ENCODE results near the gene BCAR3. TPM values are rescaled to one million over a fixed set of nuclear protein-coding genes. Genes with fewer than 3 reads are reported as not detected.
"Not testable (repeated sequence)": the region's sequence is repeated elsewhere in the genome, so short reads cannot be mapped to it uniquely, and the experiment has no call there.

The BCAR3 gene
- total RNA-seq, 1 experiment from 2014 or later = 15.6 TPM

DNA sequence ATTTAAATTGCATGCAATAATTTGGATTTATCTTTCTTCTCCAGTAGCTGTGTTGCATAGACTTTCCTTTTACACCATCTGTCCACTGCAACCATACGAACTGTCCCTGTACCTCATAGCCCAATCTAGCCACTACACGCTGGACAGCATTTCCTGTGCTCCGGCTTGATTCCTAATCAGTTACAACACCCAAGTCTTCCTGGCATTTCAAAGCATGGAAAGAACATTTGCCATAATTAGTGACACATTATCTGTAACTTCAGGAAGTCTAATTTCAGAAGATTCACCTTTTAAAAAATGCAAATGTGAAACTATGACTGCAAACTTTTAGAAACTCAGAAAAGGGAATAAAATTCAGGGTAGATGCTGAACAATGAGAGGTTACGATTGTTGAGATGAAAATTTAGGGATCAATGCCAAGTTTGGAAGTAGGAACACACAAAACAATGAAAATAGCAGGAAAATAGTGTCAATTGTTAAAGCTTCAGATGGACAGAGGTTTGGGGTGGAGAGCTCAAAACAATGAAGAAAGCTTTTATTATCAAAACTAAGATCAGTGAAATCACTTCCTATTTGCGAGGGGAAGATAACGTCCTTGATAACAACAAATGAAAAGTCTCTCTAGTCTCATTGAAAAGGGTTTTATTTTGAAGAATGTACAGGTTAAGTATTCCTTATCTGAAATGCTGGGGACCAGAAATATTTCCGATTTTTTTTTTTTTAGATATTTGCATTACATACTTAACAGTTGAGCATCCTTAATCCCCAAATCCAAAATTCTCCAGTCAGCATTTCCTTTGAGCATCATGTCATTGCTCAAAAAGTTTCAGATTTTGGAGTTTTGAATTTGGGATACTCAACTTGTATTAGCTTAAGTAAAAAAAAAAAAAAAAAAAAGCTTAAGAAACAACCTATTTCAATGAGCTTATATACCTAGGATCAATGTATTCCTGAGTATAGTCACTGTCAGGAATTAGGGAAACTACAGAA is 126.5 kb downstream of the BCAR3 start:
- H3K4me1 Mint-ChIP-seq (ENCODE audit: low read depth, unreplicated experiment) = peaks cover 58% of the 10 kb centered on the region
- intact Hi-C loops (cut with micrococcal nuclease; ENCODE audit: unreplicated experiment) = loop anchor here (1.0 to 10.0 kb wide), 3 partner anchors 37 to 290 kb away; no protein-coding TSS in a partner anchor
- CTCF ChIA-PET = interaction anchor here (0.8 to 1.6 kb wide), 3 partner anchors 27 to 117 kb away, joined by 3 to 8 read pairs (median 8); no protein-coding TSS in a partner anchor
- peak overlapping the region; percentile 15 for H3K4me3 Mint-ChIP-seq (ENCODE audit: low read depth, unreplicated experiment)
- TF ChIP-seq, protein P1, sequence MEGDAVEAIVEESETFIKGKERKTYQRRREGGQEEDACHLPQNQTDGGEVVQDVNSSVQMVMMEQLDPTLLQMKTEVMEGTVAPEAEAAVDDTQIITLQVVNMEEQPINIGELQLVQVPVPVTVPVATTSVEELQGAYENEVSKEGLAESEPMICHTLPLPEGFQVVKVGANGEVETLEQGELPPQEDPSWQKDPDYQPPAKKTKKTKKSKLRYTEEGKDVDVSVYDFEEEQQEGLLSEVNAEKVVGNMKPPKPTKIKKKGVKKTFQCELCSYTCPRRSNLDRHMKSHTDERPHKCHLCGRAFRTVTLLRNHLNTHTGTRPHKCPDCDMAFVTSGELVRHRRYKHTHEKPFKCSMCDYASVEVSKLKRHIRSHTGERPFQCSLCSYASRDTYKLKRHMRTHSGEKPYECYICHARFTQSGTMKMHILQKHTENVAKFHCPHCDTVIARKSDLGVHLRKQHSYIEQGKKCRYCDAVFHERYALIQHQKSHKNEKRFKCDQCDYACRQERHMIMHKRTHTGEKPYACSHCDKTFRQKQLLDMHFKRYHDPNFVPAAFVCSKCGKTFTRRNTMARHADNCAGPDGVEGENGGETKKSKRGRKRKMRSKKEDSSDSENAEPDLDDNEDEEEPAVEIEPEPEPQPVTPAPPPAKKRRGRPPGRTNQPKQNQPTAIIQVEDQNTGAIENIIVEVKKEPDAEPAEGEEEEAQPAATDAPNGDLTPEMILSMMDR (IDR thresholded peaks at IDR 0.05; ENCODE audit: unreplicated experiment) = no peak
- no TSS peak for BruUV-seq (replicated peaks)
- no peaks in the 10 kb centered on the region for H3K9me3 Mint-ChIP-seq (ENCODE audit: low read depth, unreplicated experiment)
- H3K27me3 Mint-ChIP-seq (ENCODE audit: unreplicated experiment) = no peaks in the 10 kb centered on the region
- peak overlapping the region; percentile 33 for H3K27ac Mint-ChIP-seq (ENCODE audit: unreplicated experiment)
- H3K36me3 Mint-ChIP-seq (ENCODE audit: insufficient read depth, unreplicated experiment) = peaks cover 28% of the 10 kb centered on the region
- no peak for DNase-seq

GRCh38 chr1:93553886-93554490 is 127.6 kb downstream of the BCAR3 start:
- not testable (repeated sequence) for BruUV-seq (replicated peaks); H3K9me3 Mint-ChIP-seq (ENCODE audit: low read depth, unreplicated experiment); H3K27me3 Mint-ChIP-seq (ENCODE audit: unreplicated experiment)
- Mint-ChIP-seq H3K4me1 (ENCODE audit: low read depth, unreplicated experiment) (peaks cover 58% of the 10 kb centered on the region), H3K27ac (ENCODE audit: unreplicated experiment) (peak overlapping the region; percentile 33), H3K36me3 (ENCODE audit: insufficient read depth, unreplicated experiment) (peaks cover 22% of the 10 kb centered on the region), H3K4me3 (ENCODE audit: low read depth, unreplicated experiment) (peak overlapping the region; percentile 15)
- intact Hi-C loops (cut with micrococcal nuclease; ENCODE audit: unreplicated experiment) = loop anchor here (1.0 to 10.0 kb wide), 4 partner anchors 38 to 291 kb away; partner anchors contain the start of gene FNBP1L
- DNase-seq = peak; percentile 58
- CTCF ChIA-PET = interaction anchor here (1.9 to 2.2 kb wide), 2 partner anchors 38 to 250 kb away, joined by 7 to 10 read pairs; no protein-coding TSS in a partner anchor

DNA sequence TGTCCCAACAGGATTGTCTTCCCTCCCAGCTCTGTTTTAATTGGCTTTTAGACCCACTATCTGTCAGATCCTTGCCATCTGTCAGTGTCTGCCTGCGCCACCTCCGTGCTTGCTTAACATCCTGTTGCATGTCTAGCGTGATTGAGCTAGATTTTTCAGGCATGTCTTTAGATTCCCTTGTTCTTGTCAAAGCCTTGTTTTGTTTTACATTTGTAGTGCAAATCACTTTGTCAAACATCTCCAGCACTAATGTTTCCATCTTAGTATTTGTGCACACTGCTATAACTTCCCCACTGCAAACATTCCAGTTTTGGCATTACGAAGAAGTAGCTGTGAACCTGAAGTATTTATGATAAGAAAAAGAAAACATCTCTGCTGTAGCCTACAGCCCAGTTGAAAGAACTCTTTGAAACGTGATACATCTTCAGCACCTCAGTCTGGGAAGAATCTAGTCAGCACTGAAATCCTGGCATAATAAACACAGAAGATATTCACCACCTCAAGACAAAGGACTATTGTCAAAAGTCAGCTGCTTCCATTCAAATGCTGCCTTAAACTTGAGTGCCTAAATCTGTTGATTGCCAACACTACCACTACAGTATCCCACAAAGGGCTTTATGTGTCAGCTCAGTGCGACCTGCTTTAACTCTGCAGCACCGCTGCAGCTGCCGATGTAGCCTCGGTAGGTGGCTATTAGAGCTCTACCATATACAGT is 128.7 kb downstream of the BCAR3 start:
- CTCF ChIA-PET = interaction anchor here (0.6 to 2.2 kb wide), 9 partner anchors 39 to 1001 kb away, joined by 3 to 10 read pairs (median 3); no protein-coding TSS in a partner anchor
- TSS peak; percentile 15 for BruUV-seq (replicated peaks)
- peaks cover 18% of the 10 kb centered on the region for H3K36me3 Mint-ChIP-seq (ENCODE audit: insufficient read depth, unreplicated experiment)
- H3K27ac Mint-ChIP-seq (ENCODE audit: unreplicated experiment) = peak overlapping the region; percentile 68
- TF ChIP-seq, protein P1 (IDR thresholded peaks at IDR 0.05; ENCODE audit: unreplicated experiment) = no peak
- peak; percentile 36 for DNase-seq
- no peaks in the 10 kb centered on the region for H3K27me3 Mint-ChIP-seq (ENCODE audit: unreplicated experiment)
- peaks cover 58% of the 10 kb centered on the region for H3K4me1 Mint-ChIP-seq (ENCODE audit: low read depth, unreplicated experiment)
- H3K9me3 Mint-ChIP-seq (ENCODE audit: low read depth, unreplicated experiment) = no peaks in the 10 kb centered on the region
- intact Hi-C loops (cut with micrococcal nuclease; ENCODE audit: unreplicated experiment) = loop anchor here (2.0 to 10.0 kb wide), 3 partner anchors 39 to 292 kb away; partner anchors contain the start of gene FNBP1L
- peak overlapping the region; percentile 42 for H3K4me3 Mint-ChIP-seq (ENCODE audit: low read depth, unreplicated experiment)

GRCh38 chr1:93549811-93550210 is 131.8 kb downstream of the BCAR3 start:
- Mint-ChIP-seq H3K9me3 (ENCODE audit: low read depth, unreplicated experiment) (no peaks in the 10 kb centered on the region), H3K27me3 (ENCODE audit: unreplicated experiment) (no peaks in the 10 kb centered on the region), H3K4me3 (ENCODE audit: low read depth, unreplicated experiment) (no peak overlapping the region), H3K36me3 (ENCODE audit: insufficient read depth, unreplicated experiment) (peaks cover 20% of the 10 kb centered on the region), H3K4me1 (ENCODE audit: low read depth, unreplicated experiment) (peaks cover 55% of the 10 kb centered on the region), H3K27ac (ENCODE audit: unreplicated experiment) (no peak overlapping the region)
- DNase-seq = no peak
- CTCF ChIA-PET = no interaction called here
- TF ChIP-seq, protein P1 (IDR thresholded peaks at IDR 0.05; ENCODE audit: unreplicated experiment) = no peak
- no TSS peak for BruUV-seq (replicated peaks)
- intact Hi-C loops (cut with micrococcal nuclease; ENCODE audit: unreplicated experiment) = loop anchor here (5.0 to 10.0 kb wide), 2 partner anchors 42 to 295 kb away; no protein-coding TSS in a partner anchor
